Smooth muscle cell (in vitro differentiated cells): ENCODE data around the gene GALT. TPM values are rescaled to one million over a fixed set of nuclear protein-coding genes. Genes with fewer than 3 reads are reported as not detected.

Experiments used
- DNase-seq: peaks from one replicate; lab custom pipeline; 2025; ENCODE audit not compliant: unreplicated experiment; lab: John Stamatoyannopoulos, UW
- H2AFZ ChIP-seq: fragments of 200-600 bp; sonication (generic); 2 replicates; pipeline ENCODE4 v1.6.0; 2016; ENCODE audit warnings: antibody characterized with exemption, low read depth, mild to moderate bottlenecking
- H3F3A ChIP-seq: fragments of 200-600 bp; sonication (generic); 2 replicates; pipeline ENCODE4 v1.6.0; 2017; ENCODE audit warnings: antibody characterized with exemption, low read depth
- H3K27ac ChIP-seq: fragments of 200-600 bp; sonication (generic); 2 replicates; pipeline ENCODE4 v1.5.1; 2016; ENCODE audit warnings: low read depth, mild to moderate bottlenecking
- H3K27me3 ChIP-seq: fragments of 200-600 bp; sonication (generic); 2 replicates; pipeline ENCODE4 v1.6.1; 2016; ENCODE audit warnings: low read depth, mild to moderate bottlenecking
- H3K36me3 ChIP-seq: fragments of 200-600 bp; sonication (generic); 2 replicates; pipeline ENCODE4 v1.5.1; 2016; ENCODE audit warnings: low read depth
- H3K4me1 ChIP-seq: fragments of 200-600 bp; sonication (generic); 2 replicates; pipeline ENCODE4 v1.5.1; 2016; ENCODE audit warnings: low read depth
- H3K4me2 ChIP-seq: fragments of 200-600 bp; sonication (generic); 2 replicates; pipeline ENCODE4 v1.6.0; 2016; ENCODE audit warnings: mild to moderate bottlenecking
- H3K4me3 ChIP-seq: fragments of 200-600 bp; sonication (generic); 2 replicates; pipeline ENCODE4 v1.5.1; 2016; ENCODE audit warnings: mild to moderate bottlenecking
- H3K79me2 ChIP-seq: fragments of 200-600 bp; sonication (generic); 2 replicates; pipeline ENCODE4 v1.6.0; 2016; ENCODE audit warnings: low read depth, mild to moderate bottlenecking
- H3K9ac ChIP-seq: fragments of 200-600 bp; sonication (generic); 2 replicates; pipeline ENCODE4 v1.6.0; 2016; ENCODE audit warnings: low read depth
- H3K9me3 ChIP-seq: fragments of 200-600 bp; sonication (generic); replicated peaks from 2 replicates; pipeline ENCODE4 v1.5.1; 2016; ENCODE audit warnings: low read depth
- H4K20me1 ChIP-seq: fragments of 200-600 bp; sonication (generic); 2 replicates; pipeline ENCODE4 v1.6.0; 2016; ENCODE audit warnings: low read depth
- CTCF ChIP-seq: fragments of 200-600 bp; sonication (generic); IDR thresholded peaks from 2 replicates; pipeline ENCODE4 v1.5.1; 2017; ENCODE audit warnings: borderline replicate concordance, mild to moderate bottlenecking, antibody characterized with exemption; ENCODE audit not compliant: insufficient read depth, poor library complexity, severe bottlenecking
- WGBS: methylation state at CpG from one replicate; pipeline ENCODE4 v1.1.7; 2016; ENCODE audit warnings: low lambda C conversion rate; 5-methylcytosine and 5-hydroxymethylcytosine counted together
- polyA plus RNA-seq: library from polyadenylated mRNA; unstranded; fragments of >200 nt; fragmentation: Nextera tagmentation; extraction: Ambion mirVana; gene quantifications from 2 replicates; pipeline ENCODE4 v1.2.1, GENCODE V29; 2016
- total RNA-seq: library from RNA; depleted of rRNA; stranded (reverse); fragments of >200 nt; gene quantifications from 2 replicates; pipeline ENCODE4 v1.2.3, GENCODE V29; 2014

GALT gene
- 25.9 and 32.9 TPM in 2 replicates for total RNA-seq
- polyA plus RNA-seq = 46.4 and 52.2 TPM in 2 replicates

DNA sequence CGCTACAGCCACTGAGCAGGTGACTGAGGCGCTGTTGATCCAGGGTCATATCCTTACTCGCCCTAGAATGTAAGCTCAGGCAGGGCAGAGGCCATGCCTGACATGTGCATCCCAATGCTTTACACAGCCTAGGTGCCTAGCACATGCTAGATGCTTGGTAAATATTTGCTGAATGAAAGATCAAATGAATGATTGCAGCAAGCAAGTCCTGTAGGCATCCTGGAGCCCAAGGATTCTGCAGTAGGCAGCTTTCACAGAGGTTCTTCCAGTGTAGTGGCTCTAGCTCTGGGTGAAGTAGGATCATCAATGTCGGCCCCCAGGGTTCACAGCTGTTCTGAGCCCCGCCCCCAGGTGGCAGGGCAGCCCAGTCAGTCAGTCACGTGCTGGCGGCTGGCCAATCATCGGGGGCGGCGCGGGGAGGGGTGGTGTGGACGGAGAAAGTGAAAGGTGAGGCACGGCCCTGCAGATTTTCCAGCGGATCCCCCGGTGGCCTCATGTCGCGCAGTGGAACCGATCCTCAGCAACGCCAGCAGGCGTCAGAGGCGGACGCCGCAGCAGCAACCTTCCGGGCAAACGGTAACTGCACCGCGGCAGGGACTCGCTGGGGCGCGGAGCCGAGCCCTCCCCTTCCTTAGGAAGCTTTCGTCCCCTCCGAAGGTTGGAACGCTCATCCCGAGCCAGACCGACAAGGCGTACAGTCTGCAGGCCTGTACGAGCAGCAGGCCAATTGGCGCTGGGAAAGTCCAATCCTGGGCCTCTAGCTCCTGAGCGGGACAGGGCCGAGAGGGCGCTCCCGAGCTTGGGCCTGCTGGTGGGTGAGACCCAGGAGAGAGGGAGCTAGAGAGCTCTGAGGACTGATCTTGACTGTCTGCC, at the start of gene GALT:
Gene GALT (plus strand): TSS at position 465 of the 873 bp plus-strand sequence. CDS start 30 bp downstream, at position 495.
- peaks cover 8% of the 10 kb centered on the region for H3K4me1 ChIP-seq
- H3K79me2 ChIP-seq = peaks cover 21% of the 10 kb centered on the region
- H2AFZ ChIP-seq = peak within 1 kb of the TSS; percentile 95
- H4K20me1 ChIP-seq = no peaks in the 10 kb centered on the region
- H3K9ac ChIP-seq = peak within 1 kb of the TSS; percentile 46
- peak within 1 kb of the TSS; percentile 73 for H3K4me3 ChIP-seq
- H3F3A ChIP-seq = peaks cover 6% of the 10 kb centered on the region
- no peaks in the 10 kb centered on the region for H3K9me3 ChIP-seq
- no peaks in the 10 kb centered on the region for H3K36me3 ChIP-seq
- no peaks in the 10 kb centered on the region for H3K27me3 ChIP-seq
- TF ChIP-seq CTCF = peak; percentile 23
- H3K27ac ChIP-seq = peak within 1 kb of the TSS; percentile 58
- WGBS = 5% methylated on average over 42 of the region's 43 CpGs
- H3K4me2 ChIP-seq = peak within 1 kb of the TSS; percentile 96
- DNase-seq = peak; percentile 83

DNA sequence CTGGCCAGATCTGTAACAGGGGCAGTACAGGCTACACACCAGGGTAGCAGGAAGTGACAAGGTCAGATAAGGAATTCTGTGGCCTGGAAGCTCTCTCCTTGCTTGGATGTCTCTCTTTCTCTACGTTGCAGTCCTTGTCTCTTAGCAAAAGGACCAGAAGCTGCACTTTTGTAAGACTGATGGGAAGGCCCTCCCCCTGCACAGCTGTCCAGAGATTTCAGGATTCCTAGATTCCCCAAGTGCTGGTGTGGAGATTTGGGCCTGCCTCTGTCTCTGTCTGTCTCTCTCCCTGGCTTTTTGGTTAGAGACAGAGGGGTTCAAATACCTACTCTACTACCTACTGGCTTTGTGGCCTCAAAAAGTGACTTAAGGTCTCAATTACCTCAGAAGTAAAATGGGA, 46.9 kb upstream of the GALT start:
- DNase-seq = no peak
- Histone ChIP-seq H3K79me2 (no peaks in the 10 kb centered on the region), H3K27ac (no peak overlapping the region), H3F3A (no peaks in the 10 kb centered on the region), H3K9ac (no peak overlapping the region), H3K4me2 (no peak overlapping the region), H3K27me3 (no peaks in the 10 kb centered on the region), H3K9me3 (no peaks in the 10 kb centered on the region), H3K4me1 (no peaks in the 10 kb centered on the region), H3K4me3 (no peak overlapping the region), H4K20me1 (no peaks in the 10 kb centered on the region), H3K36me3 (no peaks in the 10 kb centered on the region), H2AFZ (no peak overlapping the region)
- whole genome bisulfite sequencing = 7% methylated on average over 1 of the region's 1 CpG
- TF ChIP-seq CTCF = no peak

DNA sequence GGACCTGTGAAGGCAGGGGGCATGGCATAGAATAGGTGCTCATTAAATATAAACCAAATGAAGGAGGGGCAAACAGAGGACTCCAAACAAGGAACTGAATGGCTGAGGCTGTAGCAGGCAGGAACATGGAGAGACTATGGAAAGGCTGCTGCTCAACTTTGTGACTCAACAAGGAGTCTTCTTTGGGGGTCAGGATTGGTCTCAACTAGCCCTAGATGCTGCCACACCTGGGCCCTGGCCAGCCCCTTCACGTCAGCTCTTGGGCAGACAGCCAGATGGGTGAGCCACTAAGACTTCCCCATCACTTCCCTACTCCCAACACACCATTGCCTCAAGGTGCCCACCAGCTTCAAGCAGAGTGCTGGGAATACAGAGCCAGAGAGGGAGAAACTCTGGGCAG, 45.6 kb upstream of the GALT start:
- no peaks in the 10 kb centered on the region for H3K36me3 ChIP-seq
- DNase-seq = no peak
- WGBS = 100% methylated on average over 1 of the region's 1 CpG
- no peaks in the 10 kb centered on the region for H4K20me1 ChIP-seq
- H3K27ac ChIP-seq = no peak overlapping the region
- no peak overlapping the region for H2AFZ ChIP-seq
- H3K4me2 ChIP-seq = no peak overlapping the region
- H3K4me3 ChIP-seq = no peak overlapping the region
- no peaks in the 10 kb centered on the region for H3K27me3 ChIP-seq
- no peaks in the 10 kb centered on the region for H3K79me2 ChIP-seq
- no peak for TF ChIP-seq CTCF
- no peaks in the 10 kb centered on the region for H3K4me1 ChIP-seq
- H3K9me3 ChIP-seq = no peaks in the 10 kb centered on the region
- H3K9ac ChIP-seq = no peak overlapping the region
- no peaks in the 10 kb centered on the region for H3F3A ChIP-seq
